ENCODE data around the gene MIER2. TPM values are rescaled to one million over a fixed set of nuclear protein-coding genes. Genes with fewer than 3 reads are reported as not detected.

The MIER2 gene
- polyA plus RNA-seq, 1 of the 3 experiments (the other 2 are of a cell fraction) = 15.9 TPM

DNA sequence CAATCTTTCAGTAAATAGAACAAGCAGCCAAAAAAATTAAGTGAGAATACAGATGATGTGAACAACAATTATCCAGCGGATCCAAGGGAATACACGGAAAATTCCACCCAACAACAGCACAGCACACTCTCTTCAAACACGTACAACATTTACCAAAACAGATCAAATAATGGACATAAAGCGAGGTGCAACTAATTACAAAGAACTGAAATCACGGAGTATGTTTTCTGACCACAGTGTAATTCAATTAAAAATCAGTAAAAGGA, 26.2 kb downstream of the MIER2 start:
- H3K36me3 ChIP-seq (replicated peaks in 1 of 2; ENCODE audit: control insufficient read depth in 1 of 2, insufficient read depth in 2 of 2, low read length in 1 of 2) = peaks cover 20 to 43% of the 10 kb centered on the region in 2 experiments
- 88% methylated on average over 5 of the region's 5 CpGs for WGBS (ENCODE audit: low lambda C conversion rate)

DNA sequence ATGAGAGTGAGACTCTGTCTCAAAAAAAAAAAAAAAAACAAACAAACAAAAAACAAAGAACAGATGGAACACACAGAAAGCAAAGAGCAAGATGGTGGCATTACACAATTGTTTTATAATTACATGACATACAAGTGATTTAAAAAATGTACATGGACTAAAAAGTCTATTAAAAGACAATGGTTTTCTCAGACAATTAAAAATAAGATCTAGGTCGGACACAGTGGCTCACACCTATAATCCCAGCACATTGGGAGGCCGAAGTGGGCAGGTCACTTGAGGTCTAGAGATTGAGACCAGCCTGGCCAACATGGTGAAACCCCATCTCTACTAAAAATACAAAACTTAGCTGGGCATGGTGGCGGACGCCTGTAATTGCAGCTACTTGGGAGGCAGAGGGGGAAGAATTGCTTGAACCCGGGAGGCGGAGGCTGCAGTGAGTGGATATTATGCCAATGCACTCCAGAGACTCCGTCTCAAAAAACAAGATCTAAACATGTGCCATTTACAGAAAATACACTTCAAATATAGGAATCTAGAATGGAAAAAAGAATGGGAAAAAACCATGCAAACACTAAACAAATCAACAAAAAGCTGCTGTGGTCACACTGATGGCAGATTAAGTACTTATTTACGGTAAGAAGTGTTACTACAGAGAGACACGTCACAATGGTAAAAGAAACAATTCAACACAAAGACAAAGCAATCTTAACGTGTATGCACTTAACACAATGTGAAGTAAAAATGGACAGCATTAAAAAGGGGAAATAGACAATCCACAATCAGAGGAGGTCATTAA, 26.7 kb downstream of the MIER2 start:
- peaks cover 3% of the 10 kb centered on the region; the same call in 1 of the 2 replicates for H4K20me1 ChIP-seq (ENCODE audit: insufficient read depth)
- 99% methylated on average over 10 of the region's 10 CpGs for WGBS (ENCODE audit: low lambda C conversion rate)
- no peak overlapping the region for H3K27ac ChIP-seq (ENCODE audit: low read depth in 2 of 2, low read length in 1 of 2)
- CTCF ChIA-PET = interaction anchor here (0.9 kb wide), 1 partner anchor 91 kb away, joined by 3 read pairs; the partner anchor contains the start of gene C2CD4C
- H3F3A ChIP-seq (replicated peaks; ENCODE audit: insufficient read depth) = no peaks in the 10 kb centered on the region
- H3K4me1 ChIP-seq (ENCODE audit: control insufficient read depth in 1 of 2, insufficient read depth in 2 of 2, low read depth in 1 of 2, low read length in 1 of 2) = no peaks in the 10 kb centered on the region
- no peak for DNase-seq
- H3K9ac ChIP-seq = no peak overlapping the region
- H3K79me2 ChIP-seq (ENCODE audit: insufficient read depth) = peaks cover 54% of the 10 kb centered on the region
- POLR2A ChIA-PET = no interaction called here
- H3K9me3 ChIP-seq = no peaks in the 10 kb centered on the region
- no peaks in the 10 kb centered on the region for H3K27me3 ChIP-seq (ENCODE audit: insufficient read depth)
- H3K36me3 ChIP-seq (replicated peaks in 1 of 2; ENCODE audit: control insufficient read depth in 1 of 2, insufficient read depth in 2 of 2, low read length in 1 of 2) = peaks cover 20 to 43% of the 10 kb centered on the region in 2 experiments
- H2AFZ ChIP-seq (ENCODE audit: low read depth) = no peak overlapping the region
- H3K4me3 ChIP-seq (ENCODE audit: low read depth in 2 of 2, low read length in 1 of 2) = no peak overlapping the region
- H3K4me2 ChIP-seq = no peak overlapping the region
- H3K9me2 ChIP-seq = no peaks in the 10 kb centered on the region
- TF ChIP-seq SIN3A (IDR thresholded peaks at IDR 0.05; ENCODE audit: borderline replicate concordance, low read depth, low read length) (no peak), POLR2AphosphoS5 (IDR thresholded peaks at IDR 0.05; ENCODE audit: low read depth, low read length) (no peak), RCOR1 (IDR thresholded peaks at IDR 0.05; ENCODE audit: low read length) (no peak), PBX3 (IDR thresholded peaks at IDR 0.05) (no peak), FOSL2 (IDR thresholded peaks at IDR 0.05; ENCODE audit: borderline replicate concordance, low read depth) (no peak), GATA2 (CRISPR knock-in tag; IDR thresholded peaks at IDR 0.05) (no peak), MEF2A (IDR thresholded peaks at IDR 0.05; ENCODE audit: borderline replicate concordance, low read depth) (no peak), EZH2phosphoT487 (IDR thresholded peaks at IDR 0.05; ENCODE audit: borderline replicate concordance, low read depth) (no peak), TAF1 (IDR thresholded peaks at IDR 0.05; ENCODE audit: borderline replicate concordance, low read depth, low read length) (no peak), MXI1 (IDR thresholded peaks at IDR 0.05; ENCODE audit: low read depth, low read length) (no peak), RFX5 (IDR thresholded peaks at IDR 0.05; ENCODE audit: low read length) (no peak)
- TF ChIP-seq, protein P1, sequence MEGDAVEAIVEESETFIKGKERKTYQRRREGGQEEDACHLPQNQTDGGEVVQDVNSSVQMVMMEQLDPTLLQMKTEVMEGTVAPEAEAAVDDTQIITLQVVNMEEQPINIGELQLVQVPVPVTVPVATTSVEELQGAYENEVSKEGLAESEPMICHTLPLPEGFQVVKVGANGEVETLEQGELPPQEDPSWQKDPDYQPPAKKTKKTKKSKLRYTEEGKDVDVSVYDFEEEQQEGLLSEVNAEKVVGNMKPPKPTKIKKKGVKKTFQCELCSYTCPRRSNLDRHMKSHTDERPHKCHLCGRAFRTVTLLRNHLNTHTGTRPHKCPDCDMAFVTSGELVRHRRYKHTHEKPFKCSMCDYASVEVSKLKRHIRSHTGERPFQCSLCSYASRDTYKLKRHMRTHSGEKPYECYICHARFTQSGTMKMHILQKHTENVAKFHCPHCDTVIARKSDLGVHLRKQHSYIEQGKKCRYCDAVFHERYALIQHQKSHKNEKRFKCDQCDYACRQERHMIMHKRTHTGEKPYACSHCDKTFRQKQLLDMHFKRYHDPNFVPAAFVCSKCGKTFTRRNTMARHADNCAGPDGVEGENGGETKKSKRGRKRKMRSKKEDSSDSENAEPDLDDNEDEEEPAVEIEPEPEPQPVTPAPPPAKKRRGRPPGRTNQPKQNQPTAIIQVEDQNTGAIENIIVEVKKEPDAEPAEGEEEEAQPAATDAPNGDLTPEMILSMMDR (IDR thresholded peaks at IDR 0.05) = no peak; the same call in 1 of the 2 replicates
- TF ChIP-seq, protein P2, sequence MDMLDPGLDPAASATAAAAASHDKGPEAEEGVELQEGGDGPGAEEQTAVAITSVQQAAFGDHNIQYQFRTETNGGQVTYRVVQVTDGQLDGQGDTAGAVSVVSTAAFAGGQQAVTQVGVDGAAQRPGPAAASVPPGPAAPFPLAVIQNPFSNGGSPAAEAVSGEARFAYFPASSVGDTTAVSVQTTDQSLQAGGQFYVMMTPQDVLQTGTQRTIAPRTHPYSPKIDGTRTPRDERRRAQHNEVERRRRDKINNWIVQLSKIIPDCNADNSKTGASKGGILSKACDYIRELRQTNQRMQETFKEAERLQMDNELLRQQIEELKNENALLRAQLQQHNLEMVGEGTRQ (IDR thresholded peaks at IDR 0.05; ENCODE audit: borderline replicate concordance, low read depth, low read length) = no peak
- TF ChIP-seq, protein P3, sequence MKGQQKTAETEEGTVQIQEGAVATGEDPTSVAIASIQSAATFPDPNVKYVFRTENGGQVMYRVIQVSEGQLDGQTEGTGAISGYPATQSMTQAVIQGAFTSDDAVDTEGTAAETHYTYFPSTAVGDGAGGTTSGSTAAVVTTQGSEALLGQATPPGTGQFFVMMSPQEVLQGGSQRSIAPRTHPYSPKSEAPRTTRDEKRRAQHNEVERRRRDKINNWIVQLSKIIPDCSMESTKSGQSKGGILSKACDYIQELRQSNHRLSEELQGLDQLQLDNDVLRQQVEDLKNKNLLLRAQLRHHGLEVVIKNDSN (IDR thresholded peaks at IDR 0.05; ENCODE audit: borderline replicate concordance, low read depth) = no peak

More for the DNA sequence above, 26.2 kb downstream of the MIER2 start:
- TF ChIP-seq, protein P4, sequence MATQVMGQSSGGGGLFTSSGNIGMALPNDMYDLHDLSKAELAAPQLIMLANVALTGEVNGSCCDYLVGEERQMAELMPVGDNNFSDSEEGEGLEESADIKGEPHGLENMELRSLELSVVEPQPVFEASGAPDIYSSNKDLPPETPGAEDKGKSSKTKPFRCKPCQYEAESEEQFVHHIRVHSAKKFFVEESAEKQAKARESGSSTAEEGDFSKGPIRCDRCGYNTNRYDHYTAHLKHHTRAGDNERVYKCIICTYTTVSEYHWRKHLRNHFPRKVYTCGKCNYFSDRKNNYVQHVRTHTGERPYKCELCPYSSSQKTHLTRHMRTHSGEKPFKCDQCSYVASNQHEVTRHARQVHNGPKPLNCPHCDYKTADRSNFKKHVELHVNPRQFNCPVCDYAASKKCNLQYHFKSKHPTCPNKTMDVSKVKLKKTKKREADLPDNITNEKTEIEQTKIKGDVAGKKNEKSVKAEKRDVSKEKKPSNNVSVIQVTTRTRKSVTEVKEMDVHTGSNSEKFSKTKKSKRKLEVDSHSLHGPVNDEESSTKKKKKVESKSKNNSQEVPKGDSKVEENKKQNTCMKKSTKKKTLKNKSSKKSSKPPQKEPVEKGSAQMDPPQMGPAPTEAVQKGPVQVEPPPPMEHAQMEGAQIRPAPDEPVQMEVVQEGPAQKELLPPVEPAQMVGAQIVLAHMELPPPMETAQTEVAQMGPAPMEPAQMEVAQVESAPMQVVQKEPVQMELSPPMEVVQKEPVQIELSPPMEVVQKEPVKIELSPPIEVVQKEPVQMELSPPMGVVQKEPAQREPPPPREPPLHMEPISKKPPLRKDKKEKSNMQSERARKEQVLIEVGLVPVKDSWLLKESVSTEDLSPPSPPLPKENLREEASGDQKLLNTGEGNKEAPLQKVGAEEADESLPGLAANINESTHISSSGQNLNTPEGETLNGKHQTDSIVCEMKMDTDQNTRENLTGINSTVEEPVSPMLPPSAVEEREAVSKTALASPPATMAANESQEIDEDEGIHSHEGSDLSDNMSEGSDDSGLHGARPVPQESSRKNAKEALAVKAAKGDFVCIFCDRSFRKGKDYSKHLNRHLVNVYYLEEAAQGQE (IDR thresholded peaks at IDR 0.05; ENCODE audit: low read depth, low read length) = no peak
- no peak for TF ChIP-seq JUND (IDR thresholded peaks at IDR 0.05)
- no peaks in the 10 kb centered on the region for H3K9me3 ChIP-seq
- no peak overlapping the region for H3K27ac ChIP-seq (ENCODE audit: low read depth in 2 of 2, low read length in 1 of 2)
- CTCF ChIA-PET = no interaction called here
- no peak overlapping the region for H2AFZ ChIP-seq (ENCODE audit: low read depth)
- peaks cover 54% of the 10 kb centered on the region for H3K79me2 ChIP-seq (ENCODE audit: insufficient read depth)
- DNase-seq = no peak
- peaks cover 3% of the 10 kb centered on the region; the same call in 1 of the 2 replicates for H4K20me1 ChIP-seq (ENCODE audit: insufficient read depth)
- POLR2A ChIA-PET = no interaction called here
- no peaks in the 10 kb centered on the region for H3K4me1 ChIP-seq (ENCODE audit: control insufficient read depth in 1 of 2, insufficient read depth in 2 of 2, low read depth in 1 of 2, low read length in 1 of 2)
- no peak overlapping the region for H3K4me3 ChIP-seq (ENCODE audit: low read depth in 2 of 2, low read length in 1 of 2)
- H3K9me2 ChIP-seq = no peaks in the 10 kb centered on the region
- H3K9ac ChIP-seq = no peak overlapping the region
- H3K4me2 ChIP-seq = no peak overlapping the region
- no peaks in the 10 kb centered on the region for H3F3A ChIP-seq (replicated peaks; ENCODE audit: insufficient read depth)
- H3K27me3 ChIP-seq (ENCODE audit: insufficient read depth) = no peaks in the 10 kb centered on the region
